H1 (cell line): ENCODE data around the gene PIK3CG. TPM values are rescaled to one million over a fixed set of nuclear protein-coding genes. Genes with fewer than 3 reads are reported as not detected.

Source experiments
- CTCF ChIA-PET: fragments of 300-600 bp; sonication (Branson Sonifier 250); formaldehyde crosslinking; loops from one replicate; lab custom pipeline; 2021; ENCODE audit not compliant: partially characterized antibody; lab: Charles Lee
- POLR2A ChIA-PET: fragments of 300-600 bp; sonication (Branson Sonifier 250); formaldehyde crosslinking; loops from one replicate; lab custom pipeline; 2021; ENCODE audit warnings: inconsistent platforms; ENCODE audit not compliant: partially characterized antibody; lab: Charles Lee
- DNase-seq, 2 experiments: peaks; one replicate each; pipeline versions ENCODE4 v3.0.0 to v3.0.0-alpha.2; 2010 to 2022; ENCODE audit warnings: low spot score in 2 of 2, low read depth in 1 of 2, mixed read lengths in 1 of 2
- FAIRE-seq: peaks from 2 replicates; lab custom pipeline; 2011; peaks lifted over from hg19 to GRCh38; lab: Jason Lieb, UNC
- H2AFZ ChIP-seq: 2 replicates; pipeline ENCODE4 v1.8.1; 2012; ENCODE audit warnings: low read length, inconsistent platforms
- H2AK5ac ChIP-seq: 2 replicates; pipeline ENCODE4 v1.6.1; 2013; ENCODE audit warnings: low read depth, low read length
- H2BK120ac ChIP-seq: replicated peaks from 2 replicates; pipeline ENCODE3; 2013; ENCODE audit warnings: low read depth, low read length, inconsistent platforms
- H2BK12ac ChIP-seq: 2 replicates; pipeline ENCODE4 v1.6.1; 2013; ENCODE audit warnings: low read depth, low read length
- H2BK15ac ChIP-seq: 2 replicates; pipeline ENCODE4 v1.6.1; 2013; ENCODE audit warnings: low read length
- H2BK20ac ChIP-seq: 2 replicates; pipeline ENCODE4 v1.6.1; 2013; ENCODE audit warnings: low read length
- H2BK5ac ChIP-seq: 2 replicates; pipeline ENCODE4 v1.6.1; 2013; ENCODE audit warnings: low read depth, low read length
- H3K14ac ChIP-seq: 2 replicates; pipeline ENCODE4 v1.6.1; 2013; ENCODE audit warnings: inconsistent platforms; ENCODE audit not compliant: insufficient read length
- H3K18ac ChIP-seq: 2 replicates; pipeline ENCODE4 v1.6.1; 2013; ENCODE audit warnings: low read length; ENCODE audit errors: extremely low read depth
- H3K23ac ChIP-seq: 2 replicates; pipeline ENCODE4 v1.6.1; 2013; ENCODE audit warnings: inconsistent platforms; ENCODE audit not compliant: insufficient read length
- H3K23me2 ChIP-seq: 2 replicates; pipeline ENCODE4 v1.6.1; 2013; ENCODE audit warnings: low read depth, low read length
- H3K27ac ChIP-seq: 2 replicates; pipeline ENCODE4 v1.6.1; 2011; ENCODE audit warnings: low read depth, low read length, inconsistent platforms
- H3K27me3 ChIP-seq, 4 experiments: replicated peaks in 1 of 4; 1 replicate in 1 of 4; 2 replicates in 3 of 4; pipeline versions ENCODE4 v1.6.1 to v1.8.1; 2011 to 2013; ENCODE audit warnings: low read length in 3 of 4, mild to moderate bottlenecking in 3 of 4, inconsistent platforms in 2 of 4, mixed read lengths in 2 of 4, moderate library complexity in 1 of 4; ENCODE audit not compliant: control insufficient read depth in 3 of 4, insufficient read depth in 3 of 4; ENCODE audit errors: extremely low read depth in 1 of 4
- H3K36me3 ChIP-seq, 4 experiments: 2 replicates each; pipeline versions ENCODE4 v1.6.1 to v1.8.1; 2011 to 2013; ENCODE audit warnings: mild to moderate bottlenecking in 4 of 4, low read length in 3 of 4, moderate library complexity in 2 of 4, control low read depth in 1 of 4, inconsistent platforms in 1 of 4; ENCODE audit not compliant: insufficient read depth in 4 of 4, control insufficient read depth in 2 of 4
- H3K4ac ChIP-seq: replicated peaks from 2 replicates; pipeline ENCODE3; 2013; ENCODE audit warnings: low read length, low read depth, mixed read lengths, inconsistent platforms; ENCODE audit not compliant: insufficient read length
- H3K4me1 ChIP-seq, 4 experiments: replicated peaks in 1 of 4; 1 replicate in 1 of 4; 2 replicates in 3 of 4; pipeline versions ENCODE4 v1.6.1 to v1.8.1; 2011 to 2013; ENCODE audit warnings: low read length in 3 of 4, inconsistent platforms in 2 of 4, mixed read lengths in 1 of 4; ENCODE audit not compliant: insufficient read depth in 4 of 4, control insufficient read depth in 3 of 4
- H3K4me2 ChIP-seq, 2 experiments: 2 replicates each; pipeline versions ENCODE4 v1.6.1 to v1.8.1; 2011 to 2013; ENCODE audit warnings: low read depth in 2 of 2, low read length in 2 of 2, control low read depth in 1 of 2, inconsistent platforms in 1 of 2, mild to moderate bottlenecking in 1 of 2; ENCODE audit not compliant: insufficient read depth in 1 of 2
- H3K4me3 ChIP-seq, 4 experiments: fragments of 200-600, 300-600 bp in 1 of 4; sonication (generic), shearing (Covaris generic), sonication (Bioruptor Twin) in 1 of 4; 2 replicates each; pipeline versions ENCODE4 v1.5.1 to v1.8.1; 2011 to 2016; ENCODE audit warnings: low read length in 4 of 4, low read depth in 3 of 4, control low read depth in 2 of 4, inconsistent platforms in 2 of 4, mild to moderate bottlenecking in 2 of 4, mixed read lengths in 1 of 4, moderate library complexity in 1 of 4; ENCODE audit not compliant: insufficient read depth in 2 of 4; ENCODE audit errors: extremely low read depth in 1 of 4
- H3K56ac ChIP-seq: replicated peaks from 2 replicates; pipeline ENCODE3; 2013; ENCODE audit warnings: low read depth, mild to moderate bottlenecking, mixed read lengths, low read length, inconsistent platforms; ENCODE audit not compliant: insufficient read length
- H3K79me1 ChIP-seq: 2 replicates; pipeline ENCODE4 v1.6.1; 2013; ENCODE audit warnings: low read depth, low read length, control low read depth
- H3K79me2 ChIP-seq, 2 experiments: 2 replicates each; pipeline versions ENCODE4 v1.6.1 to v1.8.1; 2012 to 2013; ENCODE audit warnings: low read length in 2 of 2, mild to moderate bottlenecking in 2 of 2, inconsistent platforms in 1 of 2; ENCODE audit not compliant: insufficient read depth in 2 of 2, control insufficient read depth in 1 of 2
- H3K9ac ChIP-seq, 4 experiments: replicated peaks in 1 of 4; 1 replicate in 1 of 4; 2 replicates in 3 of 4; pipeline versions ENCODE4 v1.6.1 to v1.8.1; 2011 to 2013; ENCODE audit warnings: low read depth in 3 of 4, low read length in 3 of 4, control low read depth in 2 of 4, mild to moderate bottlenecking in 2 of 4, moderate library complexity in 2 of 4, inconsistent platforms in 1 of 4; ENCODE audit errors: extremely low read depth in 1 of 4
- H3K9me3 ChIP-seq, 2 experiments: 2 replicates each; pipeline versions ENCODE4 v1.6.1 to v1.8.1; 2012 to 2013; ENCODE audit warnings: mild to moderate bottlenecking in 2 of 2, moderate library complexity in 2 of 2, control low read depth in 1 of 2, inconsistent platforms in 1 of 2, low read depth in 1 of 2, low read length in 1 of 2, mixed read lengths in 1 of 2; ENCODE audit not compliant: insufficient read depth in 2 of 2
- H4K20me1 ChIP-seq, 2 experiments: replicated peaks in 1 of 2; 2 replicates each; pipeline versions ENCODE3 to v1.8.1; 2011 to 2013; ENCODE audit warnings: inconsistent platforms in 2 of 2, low read length in 2 of 2, mild to moderate bottlenecking in 1 of 2; ENCODE audit not compliant: insufficient read depth in 2 of 2, control insufficient read depth in 1 of 2
- H4K5ac ChIP-seq: 2 replicates; pipeline ENCODE4 v1.6.1; 2013; ENCODE audit warnings: low read length, low read depth, mixed read lengths, inconsistent platforms; ENCODE audit not compliant: insufficient read length
- H4K8ac ChIP-seq: 2 replicates; pipeline ENCODE4 v1.8.0; 2013; ENCODE audit warnings: mild to moderate bottlenecking, moderate library complexity, low read length, inconsistent platforms; ENCODE audit not compliant: insufficient read depth; ENCODE audit errors: extremely low read depth
- H4K91ac ChIP-seq: replicated peaks from 2 replicates; pipeline ENCODE3; 2013; ENCODE audit warnings: low read length, mixed read lengths, inconsistent platforms; ENCODE audit not compliant: insufficient read length
- GTF2F1 ChIP-seq: IDR thresholded peaks from 2 replicates; pipeline ENCODE4 v1.6.1; 2012; ENCODE audit warnings: low read depth, low read length, improper control_type of control experiment, borderline replicate concordance
- JUND ChIP-seq: IDR thresholded peaks from 2 replicates; pipeline ENCODE4 v1.6.1; 2011; ENCODE audit warnings: mild to moderate bottlenecking, improper control_type of control experiment, low read length
- POLR2A ChIP-seq, 2 experiments: IDR thresholded peaks; 1 replicate in 1 of 2; 2 replicates in 1 of 2; pipeline ENCODE4 v1.6.1; 2011; ENCODE audit warnings: low read depth in 2 of 2, low read length in 2 of 2, mild to moderate bottlenecking in 2 of 2; ENCODE audit errors: control extremely low read depth in 1 of 2
- SAP30 ChIP-seq: fragments of 300-600 bp; sonication (generic); IDR thresholded peaks from 2 replicates; pipeline ENCODE4 v1.7.1; 2012; ENCODE audit warnings: low read length, moderate library complexity, mild to moderate bottlenecking, inconsistent platforms; ENCODE audit not compliant: insufficient read depth, insufficient replicate concordance
- TCF12 ChIP-seq: IDR thresholded peaks from 2 replicates; pipeline ENCODE4 v1.6.1; 2011; ENCODE audit warnings: low read depth, mild to moderate bottlenecking, low read length
- polyA plus RNA-seq, 7 experiments: library from polyadenylated mRNA; depleted of rRNA in 3 of 7; stranded (reverse) in 5 of 7; unstranded in 2 of 7; fragments of >200 nt in 5 of 7; fragments of 200-250 nt in 2 of 7; gene quantifications; 1 replicate in 5 of 7; 2 replicates in 1 of 7; 4 replicates in 1 of 7; pipeline versions ENCODE4 v1.2.1 to v1.2.3, GENCODE V29; 2011 to 2013; ENCODE audit warnings: missing spikeins in 2 of 7, mixed read lengths in 2 of 7
- total RNA-seq: library from RNA; stranded (reverse); fragmentation: NEBNext Ultra II Directional; extraction: Animal tissue kit (Norgen Biotek cat#: 25700); gene quantifications from 2 replicates; pipeline ENCODE4 v1.2.1, GENCODE V29; 2021

Gene PIK3CG
- total and polyA plus RNA-seq, 2 of the 8 experiments (the other 6 are each of a cell fraction or from before 2014, with no cell fraction given), result not detected

- Histone ChIP-seq H3K9me3 (no peaks in the 10 kb centered on the region), H4K20me1 (no peaks in the 10 kb centered on the region), H2AFZ (no peak overlapping the region), H3K4me1 (peaks cover 0 to 3% (median 0%) of the 10 kb centered on the region in 4 experiments; a peak in 4 of 7 replicates), H3K4ac (no peak overlapping the region), H3K36me3 (no peaks in the 10 kb centered on the region), H3K9ac (no peak overlapping the region), H3K14ac (no peak overlapping the region), H3K79me1 (no peaks in the 10 kb centered on the region), H4K5ac (no peak overlapping the region), H2BK20ac (no peak overlapping the region), H3K56ac (no peak overlapping the region), H3K27ac (no peak overlapping the region), H3K23ac (no peak overlapping the region), H2AK5ac (no peak overlapping the region), H2BK5ac (no peak overlapping the region), H2BK12ac (no peak overlapping the region), H3K27me3 (no peaks in the 10 kb centered on the region), H3K79me2 (no peaks in the 10 kb centered on the region), H3K4me3 (no peak overlapping the region), H3K18ac (no peak overlapping the region), H4K91ac (no peak overlapping the region), H4K8ac (no peak overlapping the region), H2BK15ac (no peak overlapping the region), H3K4me2 (no peak overlapping the region), H2BK120ac (no peak overlapping the region), H3K23me2 (no peaks in the 10 kb centered on the region; the same call in 1 of the 2 replicates)
- CTCF ChIA-PET, result no interaction called here
- DNase-seq (no peak), FAIRE-seq (no peak)
- TF ChIP-seq GTF2F1 (no peak), POLR2A (IDR thresholded peaks at IDR 0.05; ENCODE audit: control extremely low read depth in 1 of 2, low read depth in 2 of 2, low read length in 2 of 2) (no peak), JUND (no peak), TCF12 (no peak), SAP30 (no peak)
- POLR2A ChIA-PET, result no interaction called here
Observed at GRCh38 chr7:106841896-106842390, 23.1 kb upstream of the PIK3CG start.
